ENCODE results near the gene TTC21B.

TTC21B gene

GRCh38 chr2:165920748-165921147, 32.8 kb downstream of the TTC21B start:
- DNase-seq = no peak

GRCh38 chr2:165913636-165914035, 39.9 kb downstream of the TTC21B start:
- no peak for DNase-seq

GRCh38 chr2:165911981-165912380, 41.6 kb downstream of the TTC21B start:
- no peak for DNase-seq

- peak; percentile 22 for DNase-seq
Measured at GRCh38 chr2:165911231-165911630, 42.3 kb downstream of the TTC21B start.

GRCh38 chr2:165909466-165909865, 44.1 kb downstream of the TTC21B start:
- DNase-seq = no peak

- DNase-seq = peak; percentile 19
Measured at GRCh38 chr2:165905854-165906253, 47.7 kb downstream of the TTC21B start.

- DNase-seq = no peak
Measured at GRCh38 chr2:165905269-165905668, 48.3 kb downstream of the TTC21B start.

GRCh38 chr2:165904432-165904831, 49.1 kb downstream of the TTC21B start:
- no peak for DNase-seq

- no peak for DNase-seq
Measured at GRCh38 chr2:165903406-165903805, 50.2 kb downstream of the TTC21B start.

- peak; percentile 5 for DNase-seq
Measured at GRCh38 chr2:165902934-165903333, 50.6 kb downstream of the TTC21B start.

GRCh38 chr2:165901620-165902298, 51.8 kb downstream of the TTC21B start:
- DNase-seq = no peak

GRCh38 chr2:165899311-165899710, 54.3 kb downstream of the TTC21B start:
- no peak for DNase-seq

GRCh38 chr2:165898381-165898780, 55.2 kb downstream of the TTC21B start:
- DNase-seq = no peak

- no peak for DNase-seq
Measured at GRCh38 chr2:165897726-165898125, 55.9 kb downstream of the TTC21B start.

GRCh38 chr2:165897074-165897473, 56.5 kb downstream of the TTC21B start:
- DNase-seq = no peak

- no peak for DNase-seq
Measured at GRCh38 chr2:165895974-165896373, 57.6 kb downstream of the TTC21B start.

GRCh38 chr2:165893556-165893955, 60.0 kb downstream of the TTC21B start:
- no peak for DNase-seq

- no peak for DNase-seq
Measured at GRCh38 chr2:165892526-165892925, 61.0 kb downstream of the TTC21B start.

- DNase-seq = no peak
Measured at GRCh38 chr2:165891943-165892342, 61.6 kb downstream of the TTC21B start.

GRCh38 chr2:165891345-165891744, 62.2 kb downstream of the TTC21B start:
- no peak for DNase-seq

- no peak for DNase-seq
Measured at GRCh38 chr2:165889798-165890197, 63.8 kb downstream of the TTC21B start.

GRCh38 chr2:165889158-165889557, 64.4 kb downstream of the TTC21B start:
- DNase-seq = no peak

- DNase-seq = no peak
Measured at GRCh38 chr2:165888171-165888570, 65.4 kb downstream of the TTC21B start.

GRCh38 chr2:165886487-165887146, 67.0 kb downstream of the TTC21B start:
- DNase-seq = no peak
